GM19463 (cell line): ENCODE measurements around the gene KPNA1.
A peak's percentile ranks its signal among the peaks of the same experiment; 100 is the strongest.
"Not testable (repeated sequence)": the region's sequence is repeated elsewhere in the genome, so short reads cannot be mapped to it uniquely, and the experiment has no call there.

Experiments
- ATAC-seq: cut with Tn5 transposase; IDR thresholded peaks from one replicate; pipeline ENCODE4 v1.9.1; 2021; ENCODE audit warnings: mild to moderate bottlenecking, moderate library complexity; ENCODE audit not compliant: unreplicated experiment

KPNA1 gene

DNA sequence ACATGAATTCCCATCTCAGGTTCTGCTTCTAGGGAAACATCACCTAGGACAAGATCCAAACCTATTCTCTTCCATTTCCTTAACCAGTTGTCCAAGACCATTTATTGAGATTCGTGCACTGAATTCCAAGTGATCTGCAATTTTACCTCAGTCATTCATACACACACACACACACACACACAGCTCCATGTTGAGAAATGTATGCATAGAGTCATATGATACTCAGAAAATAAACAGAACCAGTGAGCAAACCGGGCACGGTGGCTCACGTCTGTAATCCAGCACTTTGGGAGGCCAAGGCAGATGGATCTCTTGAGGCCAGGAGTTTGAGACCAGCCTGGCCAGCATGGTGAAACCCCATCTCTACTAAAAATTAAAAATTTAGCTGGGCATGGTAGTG lies 6.1 kb upstream of the KPNA1 start:
- ATAC-seq: no peak

- no peak for ATAC-seq
Measured at GRCh38 chr3:122519693-122520092, 5.0 kb upstream of the KPNA1 start.

DNA sequence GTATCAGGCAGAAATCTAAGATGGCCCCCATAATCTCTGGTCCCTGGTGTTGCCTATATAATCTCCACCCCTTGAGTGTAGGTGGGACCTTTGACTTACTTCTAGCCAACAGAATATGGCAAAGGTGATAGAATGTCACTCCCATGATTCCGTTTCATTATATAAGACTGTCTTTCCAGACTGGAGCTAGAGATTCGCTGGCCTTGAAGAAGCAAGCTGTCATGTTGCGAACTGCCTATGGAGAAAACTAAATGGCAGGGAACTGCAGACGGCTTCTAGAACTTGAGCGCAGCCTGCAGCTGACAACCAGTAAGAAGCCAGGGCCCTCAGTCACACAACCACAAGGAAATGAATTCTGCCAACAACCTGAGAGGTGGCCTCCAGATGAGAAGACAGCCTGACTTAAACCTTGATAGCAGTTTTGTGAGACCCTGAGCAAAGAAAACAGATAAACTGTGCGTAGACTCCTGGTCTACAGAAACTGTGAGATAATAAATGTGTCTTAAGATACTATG lies 2.2 kb upstream of the KPNA1 start:
- ATAC-seq: no peak

GRCh38 chr3:122515870-122516269 lies 1.1 kb upstream of the KPNA1 start:
- ATAC-seq: no peak

DNA sequence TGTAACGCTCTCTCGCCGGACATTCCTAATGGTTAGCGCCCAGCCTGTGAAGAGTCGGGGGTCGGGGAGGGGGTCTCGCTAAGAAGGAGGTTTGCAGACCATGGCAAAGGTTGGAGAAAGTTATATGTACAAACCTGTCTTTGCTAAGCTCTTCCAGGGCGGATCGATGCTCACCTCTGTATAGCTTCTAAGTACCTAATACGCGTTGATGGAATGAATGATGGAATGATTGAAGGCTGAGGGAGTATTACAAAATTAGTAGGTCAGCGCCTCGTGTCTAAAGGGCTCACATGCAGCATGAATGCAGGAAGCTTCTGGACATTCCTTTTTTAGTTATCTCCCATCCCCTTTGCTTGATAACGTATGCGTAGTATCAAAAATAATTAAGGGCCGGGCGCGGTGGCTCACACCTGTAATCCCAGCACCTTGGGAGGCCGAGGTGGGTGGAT lies 305 bp upstream of the KPNA1 start:
- no peak for ATAC-seq

- no peak for ATAC-seq
Measured at GRCh38 chr3:122513386-122514122, 1.2 kb downstream of the KPNA1 start.

DNA sequence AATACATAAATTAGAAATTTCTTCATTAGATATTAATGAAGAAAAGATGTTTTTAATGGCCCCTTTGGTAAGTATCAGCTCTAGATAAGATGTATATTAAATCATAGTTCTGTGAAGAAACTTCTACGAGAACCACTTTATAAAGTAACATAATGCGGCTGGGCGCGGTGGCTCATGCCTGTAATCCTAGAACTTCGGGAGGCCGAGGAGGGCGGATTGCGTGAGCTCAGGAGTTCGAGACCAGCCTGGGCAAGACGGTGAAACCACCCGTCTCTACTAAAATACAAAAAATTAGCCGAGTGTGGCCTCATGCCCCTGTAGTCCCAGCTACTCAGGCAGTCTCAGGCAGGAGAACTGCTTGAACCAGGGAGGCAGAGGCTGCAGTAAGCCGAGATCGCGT lies 2.5 kb downstream of the KPNA1 start:
- no peak for ATAC-seq

DNA sequence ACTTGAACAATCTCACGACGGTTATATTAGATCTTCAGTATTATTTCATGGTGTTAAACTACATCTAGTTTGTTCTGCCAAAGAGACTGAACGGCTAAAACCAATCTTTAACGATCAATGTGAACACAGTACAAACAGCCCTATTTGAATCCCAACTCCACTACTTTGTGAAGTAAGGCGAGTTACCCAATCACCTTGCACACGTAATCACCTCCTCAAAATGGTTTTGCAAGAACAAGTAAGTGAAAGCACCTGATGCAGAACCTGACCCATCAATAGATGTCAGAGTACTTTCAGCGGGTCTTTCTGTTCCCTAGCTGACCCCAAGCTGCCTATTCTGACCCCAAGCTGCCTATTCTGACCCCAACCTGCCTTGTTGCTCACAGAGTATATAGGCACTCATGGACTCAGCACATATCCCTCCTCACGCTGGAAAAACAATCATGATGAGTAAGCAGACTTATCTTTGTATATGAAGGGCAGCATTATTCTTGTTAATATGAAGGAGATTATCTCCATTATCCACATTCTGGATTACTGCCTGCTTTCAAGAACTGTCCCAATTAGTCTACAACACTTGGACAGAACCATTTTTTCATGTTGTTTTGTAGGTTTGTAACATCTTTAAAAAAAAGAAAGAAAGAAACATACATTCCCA lies 3.7 kb downstream of the KPNA1 start:
- ATAC-seq: no peak

DNA sequence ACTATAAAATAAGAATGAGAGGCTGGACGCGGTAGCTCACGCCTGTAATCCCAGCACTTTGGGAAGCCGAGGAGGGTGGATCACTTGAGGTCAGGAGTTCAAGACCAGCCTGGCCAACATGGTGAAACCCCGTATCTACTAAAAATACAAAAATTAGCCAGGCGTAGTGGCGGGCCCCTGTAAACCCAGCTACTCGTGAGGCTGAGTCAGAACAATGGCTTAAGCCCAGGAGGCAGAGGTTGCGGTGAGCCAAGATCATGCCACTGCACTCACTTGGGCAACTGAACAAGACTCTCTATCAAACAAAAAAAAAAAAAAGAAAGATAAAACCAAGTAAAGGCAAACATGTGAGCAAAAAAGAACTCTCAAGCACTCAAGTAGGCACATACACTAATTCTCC lies 5.8 kb downstream of the KPNA1 start:
- peak; percentile 44 for ATAC-seq

DNA sequence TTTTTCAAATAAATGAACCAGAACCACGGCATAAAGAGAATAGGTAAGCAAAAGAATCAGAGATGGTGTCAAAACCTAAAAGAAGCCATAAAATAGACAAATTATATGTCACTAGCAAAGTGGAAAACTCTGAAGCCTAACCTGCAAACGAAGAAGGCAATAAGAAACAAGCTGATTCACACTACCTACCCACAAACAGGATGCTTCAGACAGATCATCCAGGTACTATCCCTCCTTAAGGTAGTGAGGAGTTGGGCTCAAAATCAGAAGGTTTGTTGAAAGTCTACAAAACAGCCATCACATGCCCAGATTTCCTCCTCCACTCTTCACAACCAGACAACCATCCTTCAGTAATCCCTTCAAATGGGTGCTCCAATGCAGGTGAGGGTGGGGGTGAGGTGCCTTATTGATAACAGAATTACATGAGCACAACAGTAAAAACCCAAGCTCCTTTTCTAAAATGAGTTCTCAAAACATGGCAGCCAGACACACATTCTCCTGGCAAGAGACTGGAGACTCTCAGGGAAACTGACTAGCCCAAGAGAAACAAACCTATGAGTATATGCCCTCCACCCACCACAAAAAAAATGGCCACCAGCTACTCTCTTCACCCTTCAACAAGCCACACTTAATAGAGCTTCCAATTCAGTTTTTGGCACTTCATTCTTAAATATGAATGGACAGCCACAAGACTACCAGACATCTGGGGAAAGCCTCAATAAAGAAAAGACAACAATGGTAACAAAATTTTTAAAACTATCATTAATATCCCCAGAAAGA lies 6.4 kb downstream of the KPNA1 start:
- ATAC-seq: no peak

GRCh38 chr3:122506450-122506849 lies 8.3 kb downstream of the KPNA1 start:
- ATAC-seq: no peak

- no peak for ATAC-seq
Measured at GRCh38 chr3:122505676-122506075, 9.1 kb downstream of the KPNA1 start.

GRCh38 chr3:122502941-122503340 lies 11.8 kb downstream of the KPNA1 start:
- no peak for ATAC-seq

GRCh38 chr3:122502139-122502538 lies 12.6 kb downstream of the KPNA1 start:
- ATAC-seq: no peak

- ATAC-seq: not testable (repeated sequence)
Measured at GRCh38 chr3:122500964-122501363, 13.8 kb downstream of the KPNA1 start.

DNA sequence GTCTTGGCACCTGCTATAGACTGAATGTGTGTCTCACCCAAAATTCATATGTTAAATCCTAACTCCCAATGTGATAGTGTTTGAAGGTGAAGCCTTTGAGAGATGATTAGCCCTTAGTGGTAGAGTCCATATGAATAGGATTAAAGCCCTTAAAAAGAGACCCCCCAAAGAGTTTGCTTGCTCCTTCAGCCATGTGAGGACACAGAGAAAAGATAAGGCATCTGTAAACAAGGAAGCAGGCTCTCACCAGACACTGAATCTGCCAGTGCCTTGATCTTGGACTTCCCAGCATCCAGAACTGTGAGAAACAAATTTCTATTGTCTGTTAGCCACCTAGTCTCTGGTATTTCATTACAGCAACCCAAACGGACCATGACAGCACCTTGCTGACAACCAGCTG lies 16.6 kb downstream of the KPNA1 start:
- no peak for ATAC-seq

DNA sequence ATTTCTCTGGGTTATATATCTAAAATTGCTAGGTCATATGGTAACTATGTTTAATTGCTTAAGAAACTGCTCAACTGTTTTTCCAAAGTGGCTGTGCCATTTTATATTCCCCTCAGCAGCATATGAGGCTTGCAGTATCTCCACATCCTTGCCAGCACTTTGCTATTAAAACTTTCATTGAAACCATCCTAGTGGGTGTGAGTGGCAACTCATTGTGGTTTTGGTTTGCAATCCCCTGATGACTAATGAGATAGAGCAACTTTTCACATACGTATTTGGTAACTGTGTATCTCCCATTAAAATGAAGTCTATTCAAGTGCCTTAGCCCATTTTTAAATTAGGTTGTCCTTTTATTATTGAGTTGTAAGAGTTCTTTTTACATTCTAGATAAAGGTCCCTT lies 17.3 kb downstream of the KPNA1 start:
- peak; percentile 99 for ATAC-seq

DNA sequence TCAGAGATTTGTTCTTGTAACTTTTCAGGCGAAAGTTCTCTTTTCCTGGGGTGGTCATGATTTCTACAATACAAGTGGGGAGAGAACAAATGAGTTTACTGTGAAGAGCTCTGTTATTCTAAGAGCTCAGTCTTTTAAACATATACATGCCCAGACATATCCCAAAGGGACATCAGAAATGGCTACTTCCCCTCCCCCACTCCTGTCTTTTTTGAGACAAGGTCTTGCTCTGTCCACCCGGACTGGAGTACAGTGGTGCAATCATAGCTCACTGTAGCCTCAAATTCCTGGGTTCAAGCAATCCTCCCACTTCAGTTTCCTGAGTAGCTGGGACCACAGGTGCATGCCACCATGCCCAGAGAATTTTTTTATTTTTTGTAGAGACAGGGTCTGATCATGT lies 18.2 kb downstream of the KPNA1 start:
- ATAC-seq: no peak

GRCh38 chr3:122493296-122493695 lies 21.4 kb downstream of the KPNA1 start:
- ATAC-seq: no peak

- ATAC-seq: no peak
Measured at GRCh38 chr3:122488262-122488973, 26.3 kb downstream of the KPNA1 start.

DNA sequence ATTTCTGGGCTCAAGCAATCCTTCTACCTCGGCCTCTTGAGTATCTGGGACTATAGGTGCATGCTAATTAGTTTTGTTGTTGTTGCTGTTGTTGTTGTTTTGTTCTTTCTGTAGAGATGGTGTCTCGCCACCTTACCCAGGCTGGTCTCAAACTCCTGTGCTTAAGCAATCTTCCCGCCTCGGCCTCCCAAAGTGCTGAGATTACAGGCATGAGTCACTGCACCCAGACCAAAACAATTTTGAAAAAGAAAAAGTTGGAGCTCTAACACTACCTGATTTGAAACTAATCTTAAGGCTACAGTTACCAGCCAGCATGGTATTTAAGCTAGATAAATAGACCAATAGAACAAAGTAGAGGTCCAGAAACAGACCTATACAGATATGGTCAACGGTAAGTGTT lies 29.8 kb downstream of the KPNA1 start:
- no peak for ATAC-seq
